ENCODE data around the gene METAP1. TPM values are rescaled to one million over a fixed set of nuclear protein-coding genes. Genes with fewer than 3 reads are reported as not detected.

Gene METAP1
- total and polyA plus RNA-seq, 2 experiments from 2014 or later, result 64.1 to 122 TPM

GRCh38 chr4:98959411-98959810, 36.1 kb upstream of the METAP1 start:
- Histone ChIP-seq H3F3A (replicated peaks; ENCODE audit: low read depth) (no peaks in the 10 kb centered on the region), H3K36me3 (ENCODE audit: insufficient read depth) (no peaks in the 10 kb centered on the region), H3K79me2 (replicated peaks; ENCODE audit: insufficient read depth) (no peaks in the 10 kb centered on the region), H4K20me1 (replicated peaks; ENCODE audit: insufficient read depth) (no peaks in the 10 kb centered on the region), H3K4me1 (ENCODE audit: insufficient read depth) (no peaks in the 10 kb centered on the region), H3K4me2 (no peak overlapping the region), H3K4me3 (no peak overlapping the region), H3K27ac (ENCODE audit: low read depth) (no peak overlapping the region), H3K27me3 (ENCODE audit: insufficient read depth) (no peaks in the 10 kb centered on the region), H3K9me2 (ENCODE audit: insufficient read depth) (no peaks in the 10 kb centered on the region), H2AFZ (no peak overlapping the region)
- Mint-ChIP-seq H3K27me3 (ENCODE audit: insufficient read depth, low read depth, poor library complexity) (peaks cover 3% of the 10 kb centered on the region), H3K27ac (no peak overlapping the region), H3K4me3 (no peak overlapping the region), H3K4me1 (no peaks in the 10 kb centered on the region), H3K9me3 (peaks cover 3% of the 10 kb centered on the region; the same call in 1 of the 3 replicates), H3K36me3 (ENCODE audit: low read depth) (no peaks in the 10 kb centered on the region)
- DNase-seq (ENCODE audit: low spot score) (no peak), ATAC-seq (no peak)
- TF ChIP-seq STAT1 (IDR thresholded peaks at IDR 0.05; ENCODE audit: unreplicated experiment), result no peak
- no peak for TF ChIP-seq ZNF331 (CRISPR knock-in tag; IDR thresholded peaks at IDR 0.05; ENCODE audit: low read depth)
- no peak for TF ChIP-seq CTCF (conservative IDR thresholded peaks at IDR 0.05; ENCODE audit: low read depth in 2 of 2)
- no peak for TF ChIP-seq EZH2 (IDR thresholded peaks at IDR 0.05; ENCODE audit: low read depth, unreplicated experiment)
- TF ChIP-seq POLR2AphosphoS5 (IDR thresholded peaks at IDR 0.05; ENCODE audit: low read depth), result no peak
- TF ChIP-seq JUNB (IDR thresholded peaks at IDR 0.05; ENCODE audit: unreplicated experiment), result no peak
- no peak for TF ChIP-seq ZNF462 (CRISPR knock-in tag; IDR thresholded peaks at IDR 0.05)
- no peak for TF ChIP-seq ETS1 (IDR thresholded peaks at IDR 0.05)
- no peak for TF ChIP-seq REST (IDR thresholded peaks at IDR 0.05; ENCODE audit: unreplicated experiment)
- no peak for TF ChIP-seq CREB1 (CRISPR knock-in tag; IDR thresholded peaks at IDR 0.05; ENCODE audit: low read depth)
- no peak for TF ChIP-seq ZNF114 (CRISPR knock-in tag; IDR thresholded peaks at IDR 0.05)
- TF ChIP-seq EZH2phosphoT487 (IDR thresholded peaks at IDR 0.05; ENCODE audit: unreplicated experiment), result no peak
- TF ChIP-seq NANOG (IDR thresholded peaks at IDR 0.05; ENCODE audit: borderline replicate concordance), result no peak

All from GM23338 (cell line).